ENCODE data around the gene PRKAR1B. TPM values are rescaled to one million over a fixed set of nuclear protein-coding genes. Genes with fewer than 3 reads are reported as not detected.
A peak's percentile ranks its signal among the peaks of the same experiment; 100 is the strongest.

Gene PRKAR1B
- total RNA-seq, 1 experiment from 2014 or later: 51.7 TPM

DNA sequence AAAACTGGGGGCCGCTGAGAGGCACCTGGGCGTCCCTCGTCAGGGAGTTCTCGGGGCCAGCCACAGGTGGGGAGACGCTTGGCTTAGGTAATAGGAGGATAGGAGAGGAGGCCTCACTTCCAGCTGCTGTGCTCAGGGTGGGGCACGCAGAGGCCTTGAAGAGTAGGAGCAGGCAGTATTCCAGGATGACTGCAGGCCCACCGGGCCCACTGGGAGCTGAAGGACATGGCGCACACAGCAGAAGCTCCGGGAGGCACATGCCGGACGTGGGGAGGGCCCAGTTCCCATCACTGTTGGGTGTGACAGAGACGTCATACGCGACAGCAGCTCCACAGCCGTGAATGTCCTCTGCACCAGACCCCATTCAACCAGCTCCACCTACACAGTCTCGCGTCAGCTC lies 185.4 kb downstream of the PRKAR1B start:
- H3K4me3 ChIP-seq: no peak overlapping the region
- H3K9me2 ChIP-seq (ENCODE audit: insufficient read depth): no peaks in the 10 kb centered on the region
- no TSS peak for BruUV-seq (replicated peaks)
- ChIA-PET CTCF (no interaction called here), POLR2A (ENCODE audit: unreplicated experiment) (interaction anchor here (0.6 kb wide), 1 partner anchor 15 kb away, joined by 3 read pairs; no protein-coding TSS in a partner anchor)
- H3K4me1 ChIP-seq (replicated peaks; ENCODE audit: insufficient read depth): peaks cover 69% of the 10 kb centered on the region
- no peak for DNase-seq
- H3K36me3 ChIP-seq (ENCODE audit: low read depth): no peaks in the 10 kb centered on the region
- no peaks in the 10 kb centered on the region for H3K79me2 ChIP-seq (ENCODE audit: low read depth)
- 0 out of 2 replicates have a peak overlapping the region, but pooled peaks have one; percentile 75 for H3K4me2 ChIP-seq
- H3F3A ChIP-seq (ENCODE audit: insufficient read depth, low read depth): peaks cover 50% of the 10 kb centered on the region
- H2AFZ ChIP-seq: no peak overlapping the region
- intact Hi-C loops (cut with micrococcal nuclease; ENCODE audit: unreplicated experiment): no loop called here
- TF ChIP-seq CTCF (conservative IDR thresholded peaks at IDR 0.05) (no peak), EZH2 (IDR thresholded peaks at IDR 0.05; ENCODE audit: low read depth) (no peak)
- H4K20me1 ChIP-seq (ENCODE audit: insufficient read depth): no peaks in the 10 kb centered on the region
- no peaks in the 10 kb centered on the region for H3K27me3 ChIP-seq (ENCODE audit: insufficient read depth, low read depth)
- H3K9me3 ChIP-seq (ENCODE audit: insufficient read depth, low read depth): no peaks in the 10 kb centered on the region
- H3K27ac ChIP-seq: no peak overlapping the region

GRCh38 chr7:540997-541396 lies 186.1 kb downstream of the PRKAR1B start:
- no peaks in the 10 kb centered on the region for H4K20me1 ChIP-seq (ENCODE audit: insufficient read depth)
- no peaks in the 10 kb centered on the region for H3K9me3 ChIP-seq (ENCODE audit: insufficient read depth, low read depth)
- H3K4me3 ChIP-seq: no peak overlapping the region
- no peaks in the 10 kb centered on the region for H3K79me2 ChIP-seq (ENCODE audit: low read depth)
- ChIA-PET POLR2A (ENCODE audit: unreplicated experiment) (no interaction called here), CTCF (no interaction called here)
- H3F3A ChIP-seq (ENCODE audit: insufficient read depth, low read depth): peaks cover 53% of the 10 kb centered on the region
- no peak overlapping the region for H2AFZ ChIP-seq
- no TSS peak for BruUV-seq (replicated peaks)
- H3K27ac ChIP-seq: no peak overlapping the region
- no peaks in the 10 kb centered on the region for H3K27me3 ChIP-seq (ENCODE audit: insufficient read depth, low read depth)
- DNase-seq: no peak
- TF ChIP-seq CTCF (conservative IDR thresholded peaks at IDR 0.05): no peak
- no peak for TF ChIP-seq EZH2 (IDR thresholded peaks at IDR 0.05; ENCODE audit: low read depth)
- intact Hi-C loops (cut with micrococcal nuclease; ENCODE audit: unreplicated experiment): no loop called here
- no peak overlapping the region for H3K4me2 ChIP-seq
- H3K4me1 ChIP-seq (replicated peaks; ENCODE audit: insufficient read depth): peaks cover 69% of the 10 kb centered on the region
- no peaks in the 10 kb centered on the region for H3K36me3 ChIP-seq (ENCODE audit: low read depth)
- H3K9me2 ChIP-seq (ENCODE audit: insufficient read depth): no peaks in the 10 kb centered on the region

GRCh38 chr7:540579-540978 lies 186.5 kb downstream of the PRKAR1B start:
- Histone ChIP-seq H3K27ac (no peak overlapping the region), H3F3A (ENCODE audit: insufficient read depth, low read depth) (peaks cover 53% of the 10 kb centered on the region), H3K79me2 (ENCODE audit: low read depth) (no peaks in the 10 kb centered on the region), H4K20me1 (ENCODE audit: insufficient read depth) (no peaks in the 10 kb centered on the region), H3K9me2 (ENCODE audit: insufficient read depth) (no peaks in the 10 kb centered on the region), H3K27me3 (ENCODE audit: insufficient read depth, low read depth) (no peaks in the 10 kb centered on the region), H3K4me1 (replicated peaks; ENCODE audit: insufficient read depth) (peaks cover 69% of the 10 kb centered on the region), H3K9me3 (ENCODE audit: insufficient read depth, low read depth) (no peaks in the 10 kb centered on the region), H3K4me3 (no peak overlapping the region), H3K4me2 (peak overlapping the region; percentile 63), H3K36me3 (ENCODE audit: low read depth) (no peaks in the 10 kb centered on the region), H2AFZ (no peak overlapping the region)
- intact Hi-C loops (cut with micrococcal nuclease; ENCODE audit: unreplicated experiment): no loop called here
- ChIA-PET CTCF (no interaction called here), POLR2A (ENCODE audit: unreplicated experiment) (no interaction called here)
- BruUV-seq (replicated peaks): no TSS peak
- TF ChIP-seq CTCF (conservative IDR thresholded peaks at IDR 0.05) (no peak), EZH2 (IDR thresholded peaks at IDR 0.05; ENCODE audit: low read depth) (no peak)
- no peak for DNase-seq

Measured in PC-9 (cell line).